Measurements from ENCODE around the gene AMH. TPM values are rescaled to one million over a fixed set of nuclear protein-coding genes. Genes with fewer than 3 reads are reported as not detected.

Gene AMH
- total RNA-seq, 2 experiments from 2014 or later: 3.3 to 3.5 TPM

- no peaks in the 10 kb centered on the region for H3K27me3 Mint-ChIP-seq
- Histone ChIP-seq H3K27me3 (ENCODE audit: control insufficient read depth in 1 of 2, insufficient read depth in 2 of 2, low read length in 2 of 2) (no peaks in the 10 kb centered on the region), H3K9me3 (ENCODE audit: control insufficient read depth in 1 of 2, insufficient read depth in 1 of 2, low read length in 2 of 2) (no peaks in the 10 kb centered on the region), H3K36me3 (ENCODE audit: insufficient read depth, low read length) (no peaks in the 10 kb centered on the region), H3K4me1 (ENCODE audit: insufficient read depth, low read length) (peaks cover 59% of the 10 kb centered on the region), H3K27ac (ENCODE audit: low read depth in 1 of 2, low read length in 2 of 2) (no peak overlapping the region), H3K4me3 (ENCODE audit: low read length) (no peak overlapping the region)
- H3K27ac Mint-ChIP-seq: peak overlapping the region; percentile 98
- peaks cover 29% of the 10 kb centered on the region for H3K4me1 Mint-ChIP-seq (ENCODE audit: low read depth)
- DNase-seq (no peak), ATAC-seq (ENCODE audit: poor library complexity) (no peak)
- H3K4me3 Mint-ChIP-seq: peak overlapping the region; percentile 83
- no peaks in the 10 kb centered on the region for H3K36me3 Mint-ChIP-seq (ENCODE audit: low read depth)
- CTCF ChIA-PET: interaction anchor here (0.6 to 1.6 kb wide), 4 partner anchors 8 to 24 kb away, joined by 3 to 6 read pairs (median 4); partner anchors contain the start of gene PLEKHJ1
- intact Hi-C loops (cut with DNase I, micrococcal nuclease): no loop called here
- POLR2A ChIA-PET: interaction anchor here (0.7 to 11.6 kb wide), 6 partner anchors 10 to 108 kb away, joined by 3 to 195 read pairs (median 7); partner anchors contain the start of genes AMH, AP3D1 and PLEKHJ1
- no peak for TF ChIP-seq CTCF (IDR thresholded peaks at IDR 0.05)
- no peaks in the 10 kb centered on the region for H3K9me3 Mint-ChIP-seq
Observed at GRCh38 chr19:2259336-2259735, 10.2 kb downstream of the AMH start.

DNA sequence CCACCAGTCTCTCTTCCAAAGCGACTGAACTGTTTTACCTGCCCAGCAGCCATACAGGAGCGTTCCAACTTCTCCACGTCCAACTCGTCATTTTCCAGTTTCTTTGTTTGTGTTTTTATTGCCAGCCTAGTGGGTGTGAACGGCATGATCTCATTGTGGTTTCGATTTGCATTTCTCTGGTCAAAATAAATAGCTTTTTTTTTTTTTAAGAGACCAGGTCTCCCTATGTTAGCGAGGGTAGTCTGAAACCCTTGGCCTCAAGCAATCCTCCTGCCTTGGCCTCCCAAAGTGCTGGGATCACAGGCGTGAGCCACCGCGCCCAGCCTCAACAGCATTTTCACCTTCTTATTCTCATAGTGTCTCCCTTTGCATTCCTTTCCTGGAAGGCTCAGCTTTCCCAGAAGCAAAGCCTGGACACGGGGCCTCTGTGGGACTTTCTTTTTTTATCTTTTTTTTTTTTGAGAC is 11.2 kb downstream of the AMH start:
- peaks cover 59% of the 10 kb centered on the region for H3K4me1 ChIP-seq (ENCODE audit: insufficient read depth, low read length)

More for the DNA sequence above, 11.2 kb downstream of the AMH start:
- Mint-ChIP-seq H3K4me3 (peak overlapping the region; percentile 35), H3K27me3 (no peaks in the 10 kb centered on the region), H3K27ac (peak overlapping the region; percentile 98), H3K9me3 (no peaks in the 10 kb centered on the region), H3K4me1 (ENCODE audit: low read depth) (peaks cover 29% of the 10 kb centered on the region), H3K36me3 (ENCODE audit: low read depth) (no peaks in the 10 kb centered on the region)
- Histone ChIP-seq H3K4me3 (ENCODE audit: low read length) (no peak overlapping the region), H3K9me3 (ENCODE audit: control insufficient read depth in 1 of 2, insufficient read depth in 1 of 2, low read length in 2 of 2) (no peaks in the 10 kb centered on the region), H3K27ac (ENCODE audit: low read depth in 1 of 2, low read length in 2 of 2) (no peak overlapping the region), H3K36me3 (ENCODE audit: insufficient read depth, low read length) (no peaks in the 10 kb centered on the region), H3K27me3 (ENCODE audit: control insufficient read depth in 1 of 2, insufficient read depth in 2 of 2, low read length in 2 of 2) (no peaks in the 10 kb centered on the region)
- DNase-seq: peak in 2 of 14 experiments; percentile 59 to 63
- no peak for TF ChIP-seq CTCF (IDR thresholded peaks at IDR 0.05)
- ChIA-PET POLR2A (interaction anchor here (1.3 to 11.6 kb wide), 4 partner anchors 11 to 29 kb away, joined by 6 to 195 read pairs (median 26); no protein-coding TSS in a partner anchor), CTCF (interaction anchor here (1.0 to 1.6 kb wide), 4 partner anchors 9 to 25 kb away, joined by 3 to 6 read pairs (median 4); partner anchors contain the start of gene PLEKHJ1)
- ATAC-seq (ENCODE audit: poor library complexity): no peak
- intact Hi-C loops (cut with DNase I, micrococcal nuclease): loop anchor here in 1 of 2 experiments (10.0 kb wide), 1 partner anchor 856 kb away; the partner anchor contains the start of genes DAZAP1 and GAMT

Data from CD4-positive, alpha-beta T cell (primary cell).